ENCODE measurements around the gene RGL3.
"Not testable (repeated sequence)": the region's sequence is repeated elsewhere in the genome, so short reads cannot be mapped to it uniquely, and the experiment has no call there.

Gene RGL3

GRCh38 chr19:11387162-11388034, 31.7 kb downstream of the RGL3 start:
- intact Hi-C loops (cut with DNase I), result no loop called here
- no peak for DNase-seq

GRCh38 chr19:11384778-11385129, 34.4 kb downstream of the RGL3 start:
- intact Hi-C loops (cut with DNase I), result loop anchor here (5.0 kb wide), 2 partner anchors 48 to 63 kb away; no protein-coding TSS in a partner anchor
- no peak for DNase-seq

- intact Hi-C loops (cut with DNase I), result loop anchor here (5.0 kb wide), 2 partner anchors 49 to 64 kb away; no protein-coding TSS in a partner anchor
- no peak for DNase-seq
Observed at GRCh38 chr19:11383706-11384048, 35.4 kb downstream of the RGL3 start.

GRCh38 chr19:11382898-11383705, 36.0 kb downstream of the RGL3 start:
- intact Hi-C loops (cut with DNase I), result loop anchor here (5.0 kb wide), 2 partner anchors 49 to 64 kb away; no protein-coding TSS in a partner anchor
- peak in 1 of 10 donors; percentile 29 for DNase-seq

- DNase-seq, result peak; percentile 88 to 99 (median 94)
- intact Hi-C loops (cut with DNase I), result loop anchor here (2.0 to 5.0 kb wide), 4 partner anchors 51 to 102 kb away; no protein-coding TSS in a partner anchor
Observed at GRCh38 chr19:11380653-11381537, 38.2 kb downstream of the RGL3 start.

GRCh38 chr19:11379857-11380350, 39.2 kb downstream of the RGL3 start:
- intact Hi-C loops (cut with DNase I), result loop anchor here (2.0 to 5.0 kb wide), 4 partner anchors 52 to 103 kb away; no protein-coding TSS in a partner anchor
- no peak for DNase-seq

GRCh38 chr19:11379269-11379845, 39.8 kb downstream of the RGL3 start:
- intact Hi-C loops (cut with DNase I); DNase-seq: not testable (repeated sequence)

- peak in 9 of 10 donors; percentile 60 to 94 (median 64) for DNase-seq
- intact Hi-C loops (cut with DNase I), result no loop called here
Observed at GRCh38 chr19:11378319-11379189, 40.6 kb downstream of the RGL3 start.

GRCh38 chr19:11377756-11378155, 41.4 kb downstream of the RGL3 start:
- DNase-seq, result no peak
- intact Hi-C loops (cut with DNase I), result no loop called here

GRCh38 chr19:11377237-11377636, 41.9 kb downstream of the RGL3 start:
- intact Hi-C loops (cut with DNase I), result no loop called here
- peak in 2 of 10 donors; percentile 20 to 37 for DNase-seq

- intact Hi-C loops (cut with DNase I), result no loop called here
- peak in 2 of 10 donors; percentile 7 to 22 for DNase-seq
Observed at GRCh38 chr19:11375143-11375948, 43.8 kb downstream of the RGL3 start.

GRCh38 chr19:11374433-11375142, 44.5 kb downstream of the RGL3 start, which contains the start of gene SWSAP1:
SWSAP1 (plus strand) TSS chr19:11374666; CDS start chr19:11374681, 15 bp downstream.
- DNase-seq, result peak; percentile 95 to 100 (median 98)
- intact Hi-C loops (cut with DNase I), result no loop called here

- intact Hi-C loops (cut with DNase I), result no loop called here
- no peak for DNase-seq
Observed at GRCh38 chr19:11373885-11374432, 45.2 kb downstream of the RGL3 start.

GRCh38 chr19:11373166-11373884, 45.8 kb downstream of the RGL3 start:
- intact Hi-C loops (cut with DNase I), result no loop called here
- DNase-seq, result peak; percentile 44 to 97 (median 79)

- intact Hi-C loops (cut with DNase I), result no loop called here
Observed at GRCh38 chr19:11370744-11371143, 48.4 kb downstream of the RGL3 start.

GRCh38 chr19:11367528-11367927, 51.6 kb downstream of the RGL3 start:
- no peak for DNase-seq
- intact Hi-C loops (cut with DNase I), result no loop called here

More at GRCh38 chr19:11370744-11371143, 48.4 kb downstream of the RGL3 start:
- DNase-seq, result no peak

All from posterior cingulate gyrus (tissue), 11 donors.